ENCODE results near the gene GDAP1L1.

GDAP1L1 gene

GRCh38 chr20:44209686-44210405, 37.3 kb upstream of the GDAP1L1 start:
- peaks cover 4% of the 10 kb centered on the region for H3K36me3 ChIP-seq (ENCODE audit: control insufficient read depth, insufficient read depth, low read length)
- H3K9ac ChIP-seq (ENCODE audit: low read length) = peak overlapping the region; percentile 95
- peak overlapping the region; percentile 95 for H3K4me3 ChIP-seq (ENCODE audit: low read length)
- no peaks in the 10 kb centered on the region for H3K27me3 ChIP-seq (ENCODE audit: control insufficient read depth, insufficient read depth, low read length)
- peaks cover 22% of the 10 kb centered on the region for H3K4me1 ChIP-seq (ENCODE audit: control insufficient read depth, insufficient read depth, low read length)
- peak overlapping the region; percentile 91 for H3K27ac ChIP-seq (ENCODE audit: low read depth, low read length)

- Histone ChIP-seq H3K27ac (ENCODE audit: low read depth, low read length) (peak within 1 kb of the TSS; percentile 91), H3K9ac (ENCODE audit: low read length) (peak within 1 kb of the TSS; percentile 95), H3K4me3 (ENCODE audit: low read length) (peak within 1 kb of the TSS; percentile 95), H3K4me1 (ENCODE audit: control insufficient read depth, insufficient read depth, low read length) (peaks cover 22% of the 10 kb centered on the region), H3K27me3 (ENCODE audit: control insufficient read depth, insufficient read depth, low read length) (no peaks in the 10 kb centered on the region), H3K36me3 (ENCODE audit: control insufficient read depth, insufficient read depth, low read length) (peaks cover 4% of the 10 kb centered on the region)
These were observed 36.5 kb upstream of the GDAP1L1 start, which contains the start of gene OSER1 for GRCh38 chr20:44210406-44211176. TSS of gene OSER1 (minus strand) at chr20:44210771. CDS start at chr20:44206957, 3,814 bp downstream.

- H3K27ac ChIP-seq (ENCODE audit: low read depth, low read length) = peak overlapping the region; percentile 91
- peaks cover under 1% of the 10 kb centered on the region for H3K36me3 ChIP-seq (ENCODE audit: control insufficient read depth, insufficient read depth, low read length)
- H3K4me1 ChIP-seq (ENCODE audit: control insufficient read depth, insufficient read depth, low read length) = peaks cover 22% of the 10 kb centered on the region
- peak overlapping the region; percentile 73 for H3K9ac ChIP-seq (ENCODE audit: low read length)
- no peaks in the 10 kb centered on the region for H3K27me3 ChIP-seq (ENCODE audit: control insufficient read depth, insufficient read depth, low read length)
- peak overlapping the region; percentile 73 for H3K4me3 ChIP-seq (ENCODE audit: low read length)
These were observed 35.7 kb upstream of the GDAP1L1 start for GRCh38 chr20:44211177-44212039.

- no peaks in the 10 kb centered on the region for H3K36me3 ChIP-seq (ENCODE audit: control insufficient read depth, insufficient read depth, low read length)
- peaks cover 22% of the 10 kb centered on the region for H3K4me1 ChIP-seq (ENCODE audit: control insufficient read depth, insufficient read depth, low read length)
- no peaks in the 10 kb centered on the region for H3K27me3 ChIP-seq (ENCODE audit: control insufficient read depth, insufficient read depth, low read length)
- no peak overlapping the region for H3K27ac ChIP-seq (ENCODE audit: low read depth, low read length)
- H3K9ac ChIP-seq (ENCODE audit: low read length) = no peak overlapping the region
- H3K4me3 ChIP-seq (ENCODE audit: low read length) = no peak overlapping the region
These were observed 34.3 kb upstream of the GDAP1L1 start for GRCh38 chr20:44212792-44213191.

GRCh38 chr20:44215125-44215524, 32.0 kb upstream of the GDAP1L1 start:
- Histone ChIP-seq H3K4me3 (ENCODE audit: low read length) (no peak overlapping the region), H3K4me1 (ENCODE audit: control insufficient read depth, insufficient read depth, low read length) (peaks cover 6% of the 10 kb centered on the region), H3K9ac (ENCODE audit: low read length) (no peak overlapping the region), H3K27me3 (ENCODE audit: control insufficient read depth, insufficient read depth, low read length) (no peaks in the 10 kb centered on the region), H3K36me3 (ENCODE audit: control insufficient read depth, insufficient read depth, low read length) (no peaks in the 10 kb centered on the region), H3K27ac (ENCODE audit: low read depth, low read length) (no peak overlapping the region)

GRCh38 chr20:44217342-44218092, 29.6 kb upstream of the GDAP1L1 start:
- Histone ChIP-seq H3K9ac (ENCODE audit: low read length) (no peak overlapping the region), H3K27me3 (ENCODE audit: control insufficient read depth, insufficient read depth, low read length) (no peaks in the 10 kb centered on the region), H3K27ac (ENCODE audit: low read depth, low read length) (no peak overlapping the region), H3K4me3 (ENCODE audit: low read length) (no peak overlapping the region), H3K4me1 (ENCODE audit: control insufficient read depth, insufficient read depth, low read length) (no peaks in the 10 kb centered on the region), H3K36me3 (ENCODE audit: control insufficient read depth, insufficient read depth, low read length) (no peaks in the 10 kb centered on the region)

GRCh38 chr20:44218446-44218845, 28.7 kb upstream of the GDAP1L1 start:
- Histone ChIP-seq H3K27me3 (ENCODE audit: control insufficient read depth, insufficient read depth, low read length) (no peaks in the 10 kb centered on the region), H3K27ac (ENCODE audit: low read depth, low read length) (no peak overlapping the region), H3K9ac (ENCODE audit: low read length) (no peak overlapping the region), H3K36me3 (ENCODE audit: control insufficient read depth, insufficient read depth, low read length) (no peaks in the 10 kb centered on the region), H3K4me1 (ENCODE audit: control insufficient read depth, insufficient read depth, low read length) (no peaks in the 10 kb centered on the region), H3K4me3 (ENCODE audit: low read length) (no peak overlapping the region)

GRCh38 chr20:44219170-44219730, 27.9 kb upstream of the GDAP1L1 start:
- Histone ChIP-seq H3K27me3 (ENCODE audit: control insufficient read depth, insufficient read depth, low read length) (no peaks in the 10 kb centered on the region), H3K4me3 (ENCODE audit: low read length) (no peak overlapping the region), H3K27ac (ENCODE audit: low read depth, low read length) (no peak overlapping the region), H3K9ac (ENCODE audit: low read length) (no peak overlapping the region), H3K4me1 (ENCODE audit: control insufficient read depth, insufficient read depth, low read length) (no peaks in the 10 kb centered on the region), H3K36me3 (ENCODE audit: control insufficient read depth, insufficient read depth, low read length) (no peaks in the 10 kb centered on the region)

GRCh38 chr20:44219791-44220190, 27.3 kb upstream of the GDAP1L1 start:
- Histone ChIP-seq H3K27ac (ENCODE audit: low read depth, low read length) (no peak overlapping the region), H3K4me3 (ENCODE audit: low read length) (no peak overlapping the region), H3K4me1 (ENCODE audit: control insufficient read depth, insufficient read depth, low read length) (no peaks in the 10 kb centered on the region), H3K27me3 (ENCODE audit: control insufficient read depth, insufficient read depth, low read length) (no peaks in the 10 kb centered on the region), H3K36me3 (ENCODE audit: control insufficient read depth, insufficient read depth, low read length) (no peaks in the 10 kb centered on the region), H3K9ac (ENCODE audit: low read length) (no peak overlapping the region)

- no peaks in the 10 kb centered on the region for H3K27me3 ChIP-seq (ENCODE audit: control insufficient read depth, insufficient read depth, low read length)
- no peaks in the 10 kb centered on the region for H3K36me3 ChIP-seq (ENCODE audit: control insufficient read depth, insufficient read depth, low read length)
- no peak overlapping the region for H3K4me3 ChIP-seq (ENCODE audit: low read length)
- no peak overlapping the region for H3K9ac ChIP-seq (ENCODE audit: low read length)
- H3K4me1 ChIP-seq (ENCODE audit: control insufficient read depth, insufficient read depth, low read length) = no peaks in the 10 kb centered on the region
- no peak overlapping the region for H3K27ac ChIP-seq (ENCODE audit: low read depth, low read length)
These were observed 25.6 kb upstream of the GDAP1L1 start for GRCh38 chr20:44221368-44221954.

GRCh38 chr20:44222027-44222426, 25.1 kb upstream of the GDAP1L1 start:
- H3K9ac ChIP-seq (ENCODE audit: low read length) = no peak overlapping the region
- H3K36me3 ChIP-seq (ENCODE audit: control insufficient read depth, insufficient read depth, low read length) = no peaks in the 10 kb centered on the region
- H3K27ac ChIP-seq (ENCODE audit: low read depth, low read length) = no peak overlapping the region
- H3K4me1 ChIP-seq (ENCODE audit: control insufficient read depth, insufficient read depth, low read length) = no peaks in the 10 kb centered on the region
- H3K27me3 ChIP-seq (ENCODE audit: control insufficient read depth, insufficient read depth, low read length) = no peaks in the 10 kb centered on the region
- no peak overlapping the region for H3K4me3 ChIP-seq (ENCODE audit: low read length)
